H9 (cell line): ENCODE data around the gene EVC. TPM values are rescaled to one million over a fixed set of nuclear protein-coding genes. Genes with fewer than 3 reads are reported as not detected.

Experiments used
- DNase-seq: peaks from one replicate; pipeline ENCODE4 v3.0.0-alpha.2; 2017
- H2AFZ ChIP-seq: one replicate; pipeline ENCODE4 v1.6.1; 2013; ENCODE audit warnings: mild to moderate bottlenecking, low read length, control low read depth, moderate library complexity
- H2AK5ac ChIP-seq: 2 replicates; pipeline ENCODE4 v1.6.1; 2013; ENCODE audit warnings: low read length, control low read depth, mixed read lengths; ENCODE audit not compliant: insufficient read length
- H2BK120ac ChIP-seq: one replicate; pipeline ENCODE4 v1.6.1; 2013; ENCODE audit warnings: low read depth, mild to moderate bottlenecking, low read length, control low read depth, inconsistent platforms; ENCODE audit not compliant: poor library complexity, severe bottlenecking
- H2BK12ac ChIP-seq: 2 replicates; pipeline ENCODE4 v1.6.1; 2013; ENCODE audit warnings: low read length, control low read depth, mixed read lengths, low read depth; ENCODE audit not compliant: insufficient read length
- H2BK15ac ChIP-seq: 2 replicates; pipeline ENCODE4 v1.6.1; 2013; ENCODE audit warnings: low read depth, low read length, control low read depth
- H2BK20ac ChIP-seq: one replicate; pipeline ENCODE4 v1.6.1; 2013; ENCODE audit warnings: low read depth, mild to moderate bottlenecking, low read length, control low read depth, inconsistent platforms; ENCODE audit not compliant: poor library complexity, severe bottlenecking
- H2BK5ac ChIP-seq: 2 replicates; pipeline ENCODE4 v1.6.1; 2013; ENCODE audit warnings: low read length, control low read depth, mixed read lengths; ENCODE audit not compliant: insufficient read length
- H3K14ac ChIP-seq: 2 replicates; pipeline ENCODE4 v1.6.1; 2013; ENCODE audit warnings: low read length, control low read depth; ENCODE audit not compliant: insufficient read depth
- H3K18ac ChIP-seq: 2 replicates; pipeline ENCODE4 v1.6.1; 2013; ENCODE audit warnings: low read depth, mild to moderate bottlenecking, mixed read lengths, low read length, control low read depth; ENCODE audit not compliant: insufficient read length
- H3K23ac ChIP-seq: 2 replicates; pipeline ENCODE4 v1.6.1; 2013; ENCODE audit warnings: low read length, control low read depth, mixed read lengths, low read depth; ENCODE audit not compliant: insufficient read length
- H3K23me2 ChIP-seq: 2 replicates; pipeline ENCODE4 v1.6.1; 2013; ENCODE audit warnings: low read depth, mild to moderate bottlenecking, mixed read lengths, low read length, control low read depth; ENCODE audit not compliant: insufficient read length, poor library complexity, severe bottlenecking
- H3K27ac ChIP-seq: 2 replicates; pipeline ENCODE4 v1.5.1; 2013; ENCODE audit warnings: low read length, control low read depth, mixed read lengths, low read depth; ENCODE audit not compliant: insufficient read length
- H3K27me3 ChIP-seq: 2 replicates; pipeline ENCODE4 v1.6.1; 2013; ENCODE audit warnings: low read length, control low read depth, inconsistent platforms; ENCODE audit not compliant: insufficient read depth
- H3K4ac ChIP-seq: 2 replicates; pipeline ENCODE4 v1.6.1; 2013; ENCODE audit warnings: low read depth, mild to moderate bottlenecking, control low read depth, inconsistent platforms, low read length, moderate library complexity
- H3K4me1 ChIP-seq: 2 replicates; pipeline ENCODE4 v1.6.1; 2013; ENCODE audit warnings: low read length, control low read depth, inconsistent platforms; ENCODE audit not compliant: insufficient read depth
- H3K4me2 ChIP-seq: 2 replicates; pipeline ENCODE4 v1.6.1; 2013; ENCODE audit warnings: low read length, control low read depth, mixed read lengths; ENCODE audit not compliant: insufficient read length, insufficient read depth
- H3K56ac ChIP-seq: 2 replicates; pipeline ENCODE4 v1.6.1; 2013; ENCODE audit warnings: low read depth, mild to moderate bottlenecking, mixed read lengths, low read length, control low read depth; ENCODE audit not compliant: insufficient read length
- H3K79me1 ChIP-seq: 2 replicates; pipeline ENCODE4 v1.6.1; 2013; ENCODE audit warnings: low read depth, mild to moderate bottlenecking, moderate library complexity, low read length, control low read depth, inconsistent platforms; ENCODE audit not compliant: insufficient read depth, poor library complexity, severe bottlenecking
- H3K79me2 ChIP-seq: 2 replicates; pipeline ENCODE4 v1.6.1; 2013; ENCODE audit warnings: low read length, control low read depth, inconsistent platforms; ENCODE audit not compliant: insufficient read depth
- H3K9ac ChIP-seq: 2 replicates; pipeline ENCODE4 v1.6.1; 2013; ENCODE audit warnings: low read length, control low read depth, mixed read lengths; ENCODE audit not compliant: insufficient read length; ENCODE audit errors: extremely low read depth
- H3K9me3 ChIP-seq: one replicate; pipeline ENCODE4 v1.6.1; 2013; ENCODE audit warnings: low read depth, low read length, inconsistent platforms; ENCODE audit not compliant: control insufficient read depth
- H3T11ph ChIP-seq: one replicate; pipeline ENCODE4 v1.6.1; 2013; ENCODE audit warnings: mild to moderate bottlenecking, low read length, control low read depth, inconsistent platforms
- H4K20me1 ChIP-seq: one replicate; pipeline ENCODE4 v1.6.1; 2013; ENCODE audit not compliant: control insufficient read depth, insufficient read length, insufficient read depth
- H4K5ac ChIP-seq: 2 replicates; pipeline ENCODE4 v1.6.1; 2013; ENCODE audit warnings: low read depth, mild to moderate bottlenecking, mixed read lengths, low read length, control low read depth; ENCODE audit not compliant: insufficient read length
- H4K8ac ChIP-seq: replicated peaks from 2 replicates; pipeline ENCODE4 v1.6.1; 2013; ENCODE audit warnings: low read length, control low read depth, mixed read lengths, low read depth; ENCODE audit not compliant: insufficient read length
- H4K91ac ChIP-seq: 2 replicates; pipeline ENCODE4 v1.6.1; 2013; ENCODE audit warnings: low read depth, mild to moderate bottlenecking, moderate library complexity, mixed read lengths, low read length, control low read depth; ENCODE audit not compliant: insufficient read length
- H3K27ac Mint-ChIP-seq, 3 experiments: 2 replicates in 2 of 3; 3 replicates in 1 of 3; pipeline ENCODE4 v1.8.0; 2020 to 2021; ENCODE audit warnings: mixed read lengths in 3 of 3, mild to moderate bottlenecking in 1 of 3, moderate library complexity in 1 of 3
- H3K27me3 Mint-ChIP-seq: 2 replicates; pipeline ENCODE4 v1.8.0; 2021; ENCODE audit warnings: low read depth, mild to moderate bottlenecking, moderate library complexity, mixed read lengths
- H3K36me3 Mint-ChIP-seq, 3 experiments: 2 replicates in 2 of 3; 3 replicates in 1 of 3; pipeline ENCODE4 v1.8.0; 2020 to 2021; ENCODE audit warnings: low read depth in 3 of 3, mixed read lengths in 3 of 3; ENCODE audit not compliant: insufficient read depth in 1 of 3
- H3K4me1 Mint-ChIP-seq, 2 experiments: 2 replicates each; pipeline ENCODE4 v1.8.0; 2020; ENCODE audit warnings: mixed read lengths in 2 of 2
- H3K4me3 Mint-ChIP-seq, 2 experiments: 2 replicates in 1 of 2; 3 replicates in 1 of 2; pipeline ENCODE4 v1.8.0; 2020 to 2021; ENCODE audit warnings: mild to moderate bottlenecking in 2 of 2, mixed read lengths in 2 of 2, moderate library complexity in 1 of 2
- H3K9me3 Mint-ChIP-seq, 2 experiments: 2 replicates in 1 of 2; 3 replicates in 1 of 2; pipeline ENCODE4 v1.8.0; 2020; ENCODE audit warnings: mild to moderate bottlenecking in 2 of 2, mixed read lengths in 2 of 2, moderate library complexity in 1 of 2
- WGBS: extraction: QIAGEN DNeasy Blood & Tissue Kit; methylation state at CpG from one replicate; pipeline ENCODE4 v1.1.7; 2013; ENCODE audit warnings: missing lambda C conversion rate, low lambda C conversion rate, mixed read lengths; ENCODE audit not compliant: insufficient read length; ENCODE audit errors: extremely low coverage; 5-methylcytosine and 5-hydroxymethylcytosine counted together
- total RNA-seq: library from RNA; stranded (reverse); gene quantifications from 2 replicates; pipeline ENCODE4 v1.2.1, GENCODE V29; 2021
- TF ChIP-seq, protein P1 (sequence below): fragments of 200-600 bp; sonication (generic); conservative IDR thresholded peaks from 3 replicates; pipeline ENCODE4 v1.8.0; 2021; ENCODE audit warnings: antibody characterized with exemption, mild to moderate bottlenecking

The EVC gene
- total RNA-seq, 1 experiment from 2014 or later = 10.1 TPM

DNA sequence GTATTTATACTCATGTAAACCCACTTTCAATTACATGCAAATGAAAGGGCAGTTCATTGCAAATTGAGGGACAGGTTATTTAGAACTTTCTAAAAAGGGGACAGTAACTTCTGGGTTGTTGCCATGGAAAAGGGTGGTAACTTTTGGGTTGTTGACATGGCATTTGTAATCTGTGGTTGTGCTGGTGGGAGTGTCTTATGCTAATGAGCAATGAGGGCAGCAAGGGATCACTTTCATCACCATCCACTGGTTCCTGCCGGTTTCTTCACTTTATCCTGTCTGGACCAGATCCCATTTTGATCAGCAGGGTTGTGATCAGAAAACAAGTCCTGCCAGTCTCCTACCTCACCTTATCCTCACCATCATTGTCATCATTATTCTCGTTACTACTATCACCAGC, 32.0 kb downstream of the EVC start:
- Histone ChIP-seq H3K27me3 (no peaks in the 10 kb centered on the region), H3K79me1 (no peaks in the 10 kb centered on the region), H2AFZ (no peak overlapping the region), H3K14ac (no peak overlapping the region), H4K91ac (no peak overlapping the region), H2BK12ac (no peak overlapping the region), H3K18ac (no peak overlapping the region), H2BK120ac (no peak overlapping the region), H4K20me1 (no peaks in the 10 kb centered on the region), H3K4me2 (no peak overlapping the region), H3K27ac (no peak overlapping the region), H3K79me2 (no peaks in the 10 kb centered on the region), H2BK15ac (no peak overlapping the region), H3K56ac (no peak overlapping the region), H3K23me2 (no peaks in the 10 kb centered on the region), H2AK5ac (no peak overlapping the region), H3K23ac (no peak overlapping the region), H4K8ac (no peak overlapping the region), H4K5ac (no peak overlapping the region), H3T11ph (no peak overlapping the region), H3K9ac (no peak overlapping the region), H3K4me1 (no peaks in the 10 kb centered on the region), H2BK5ac (no peak overlapping the region), H2BK20ac (no peak overlapping the region), H3K9me3 (peaks cover 7% of the 10 kb centered on the region), H3K4ac (no peak overlapping the region)
- TF ChIP-seq, protein P1, sequence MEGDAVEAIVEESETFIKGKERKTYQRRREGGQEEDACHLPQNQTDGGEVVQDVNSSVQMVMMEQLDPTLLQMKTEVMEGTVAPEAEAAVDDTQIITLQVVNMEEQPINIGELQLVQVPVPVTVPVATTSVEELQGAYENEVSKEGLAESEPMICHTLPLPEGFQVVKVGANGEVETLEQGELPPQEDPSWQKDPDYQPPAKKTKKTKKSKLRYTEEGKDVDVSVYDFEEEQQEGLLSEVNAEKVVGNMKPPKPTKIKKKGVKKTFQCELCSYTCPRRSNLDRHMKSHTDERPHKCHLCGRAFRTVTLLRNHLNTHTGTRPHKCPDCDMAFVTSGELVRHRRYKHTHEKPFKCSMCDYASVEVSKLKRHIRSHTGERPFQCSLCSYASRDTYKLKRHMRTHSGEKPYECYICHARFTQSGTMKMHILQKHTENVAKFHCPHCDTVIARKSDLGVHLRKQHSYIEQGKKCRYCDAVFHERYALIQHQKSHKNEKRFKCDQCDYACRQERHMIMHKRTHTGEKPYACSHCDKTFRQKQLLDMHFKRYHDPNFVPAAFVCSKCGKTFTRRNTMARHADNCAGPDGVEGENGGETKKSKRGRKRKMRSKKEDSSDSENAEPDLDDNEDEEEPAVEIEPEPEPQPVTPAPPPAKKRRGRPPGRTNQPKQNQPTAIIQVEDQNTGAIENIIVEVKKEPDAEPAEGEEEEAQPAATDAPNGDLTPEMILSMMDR = no peak
- Mint-ChIP-seq H3K4me1 (no peaks in the 10 kb centered on the region), H3K27me3 (no peaks in the 10 kb centered on the region), H3K27ac (no peak overlapping the region), H3K4me3 (no peak overlapping the region), H3K36me3 (peaks cover 5 to 20% (median 9%) of the 10 kb centered on the region in 3 experiments; a peak in 6 of 7 replicates), H3K9me3 (no peaks in the 10 kb centered on the region)
- DNase-seq = no peak
- no CpG with 5 or more reads among the region's 2 CpGs for WGBS
